ENCODE results near the gene ATF4.

Gene ATF4

DNA sequence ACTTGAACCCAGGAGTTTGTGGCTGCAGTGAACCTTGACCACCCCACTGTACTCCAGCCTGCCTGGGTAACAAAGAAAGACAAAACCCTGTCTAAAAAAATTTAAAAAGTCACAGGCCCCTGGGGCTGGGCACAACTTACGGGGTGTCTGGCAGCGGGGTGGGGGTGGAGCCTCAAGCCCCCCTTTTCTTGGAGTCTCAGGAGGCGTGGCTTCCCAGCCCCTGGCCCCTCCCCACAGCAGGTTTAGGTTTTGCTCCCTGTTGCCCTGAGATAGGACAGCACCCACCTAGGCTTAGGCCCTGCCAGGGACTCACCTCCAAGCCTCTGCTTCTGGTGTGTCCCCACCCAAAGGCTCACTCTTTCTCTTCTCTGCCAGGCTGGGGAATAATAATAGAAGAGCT, 41.1 kb upstream of the ATF4 start:
- Histone ChIP-seq H3K9me3 (ENCODE audit: insufficient read depth, low read depth, low read length) (no peaks in the 10 kb centered on the region), H3K4me3 (ENCODE audit: low read length) (no peak overlapping the region), H3K27me3 (ENCODE audit: insufficient read depth, low read length) (peaks cover 5% of the 10 kb centered on the region; the same call in 1 of the 2 replicates), H3K27ac (ENCODE audit: low read length) (no peak overlapping the region), H3K36me3 (ENCODE audit: insufficient read depth, low read depth, low read length) (no peaks in the 10 kb centered on the region), H3K9ac (ENCODE audit: low read depth, low read length) (no peak overlapping the region), H3K4me1 (ENCODE audit: insufficient read depth, low read length) (peaks cover 10% of the 10 kb centered on the region)

DNA sequence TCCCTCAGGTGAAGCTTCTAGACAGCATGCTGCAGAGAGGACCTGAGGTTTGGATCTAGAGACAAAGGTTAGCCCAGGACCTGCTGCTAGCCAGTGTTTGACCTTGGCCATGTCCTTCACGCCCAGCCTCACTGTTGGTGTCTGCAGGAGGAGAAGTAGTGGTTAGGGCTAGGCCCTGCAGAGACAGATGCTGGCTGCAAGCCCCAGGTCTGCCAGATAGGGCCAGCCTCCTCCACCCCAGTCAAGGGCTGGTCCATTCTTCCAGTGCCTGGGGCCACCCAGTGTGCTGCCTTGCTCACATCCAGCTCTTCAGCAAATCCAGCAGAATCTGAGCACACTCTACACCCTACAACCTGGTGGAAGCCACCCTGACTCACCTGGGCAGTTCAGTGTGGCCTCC, 39.8 kb upstream of the ATF4 start:
- Histone ChIP-seq H3K9ac (ENCODE audit: low read depth, low read length) (no peak overlapping the region), H3K27ac (ENCODE audit: low read length) (no peak overlapping the region), H3K4me1 (ENCODE audit: insufficient read depth, low read length) (no peaks in the 10 kb centered on the region), H3K27me3 (ENCODE audit: insufficient read depth, low read length) (peaks cover 5% of the 10 kb centered on the region; the same call in 1 of the 2 replicates), H3K4me3 (ENCODE audit: low read length) (no peak overlapping the region), H3K36me3 (ENCODE audit: insufficient read depth, low read depth, low read length) (no peaks in the 10 kb centered on the region), H3K9me3 (ENCODE audit: insufficient read depth, low read depth, low read length) (no peaks in the 10 kb centered on the region)

GRCh38 chr22:39481054-39481453, 39.3 kb upstream of the ATF4 start:
- H3K4me3 ChIP-seq (ENCODE audit: low read length): no peak overlapping the region
- H3K9me3 ChIP-seq (ENCODE audit: insufficient read depth, low read depth, low read length): no peaks in the 10 kb centered on the region
- H3K9ac ChIP-seq (ENCODE audit: low read depth, low read length): no peak overlapping the region
- no peak overlapping the region for H3K27ac ChIP-seq (ENCODE audit: low read length)
- H3K27me3 ChIP-seq (ENCODE audit: insufficient read depth, low read length): peaks cover 5% of the 10 kb centered on the region; the same call in 1 of the 2 replicates
- no peaks in the 10 kb centered on the region for H3K4me1 ChIP-seq (ENCODE audit: insufficient read depth, low read length)
- no peaks in the 10 kb centered on the region for H3K36me3 ChIP-seq (ENCODE audit: insufficient read depth, low read depth, low read length)

GRCh38 chr22:39481595-39481994, 38.8 kb upstream of the ATF4 start:
- Histone ChIP-seq H3K36me3 (ENCODE audit: insufficient read depth, low read depth, low read length) (no peaks in the 10 kb centered on the region), H3K9me3 (ENCODE audit: insufficient read depth, low read depth, low read length) (no peaks in the 10 kb centered on the region), H3K27me3 (ENCODE audit: insufficient read depth, low read length) (peaks cover 5% of the 10 kb centered on the region; the same call in 1 of the 2 replicates), H3K27ac (ENCODE audit: low read length) (no peak overlapping the region), H3K4me1 (ENCODE audit: insufficient read depth, low read length) (no peaks in the 10 kb centered on the region), H3K9ac (ENCODE audit: low read depth, low read length) (no peak overlapping the region), H3K4me3 (ENCODE audit: low read length) (no peak overlapping the region)

GRCh38 chr22:39482768-39483167, 37.6 kb upstream of the ATF4 start:
- Histone ChIP-seq H3K27me3 (ENCODE audit: insufficient read depth, low read length) (peaks cover 5% of the 10 kb centered on the region; the same call in 1 of the 2 replicates), H3K27ac (ENCODE audit: low read length) (no peak overlapping the region), H3K36me3 (ENCODE audit: insufficient read depth, low read depth, low read length) (no peaks in the 10 kb centered on the region), H3K4me3 (ENCODE audit: low read length) (no peak overlapping the region), H3K9me3 (ENCODE audit: insufficient read depth, low read depth, low read length) (no peaks in the 10 kb centered on the region), H3K4me1 (ENCODE audit: insufficient read depth, low read length) (no peaks in the 10 kb centered on the region), H3K9ac (ENCODE audit: low read depth, low read length) (no peak overlapping the region)

DNA sequence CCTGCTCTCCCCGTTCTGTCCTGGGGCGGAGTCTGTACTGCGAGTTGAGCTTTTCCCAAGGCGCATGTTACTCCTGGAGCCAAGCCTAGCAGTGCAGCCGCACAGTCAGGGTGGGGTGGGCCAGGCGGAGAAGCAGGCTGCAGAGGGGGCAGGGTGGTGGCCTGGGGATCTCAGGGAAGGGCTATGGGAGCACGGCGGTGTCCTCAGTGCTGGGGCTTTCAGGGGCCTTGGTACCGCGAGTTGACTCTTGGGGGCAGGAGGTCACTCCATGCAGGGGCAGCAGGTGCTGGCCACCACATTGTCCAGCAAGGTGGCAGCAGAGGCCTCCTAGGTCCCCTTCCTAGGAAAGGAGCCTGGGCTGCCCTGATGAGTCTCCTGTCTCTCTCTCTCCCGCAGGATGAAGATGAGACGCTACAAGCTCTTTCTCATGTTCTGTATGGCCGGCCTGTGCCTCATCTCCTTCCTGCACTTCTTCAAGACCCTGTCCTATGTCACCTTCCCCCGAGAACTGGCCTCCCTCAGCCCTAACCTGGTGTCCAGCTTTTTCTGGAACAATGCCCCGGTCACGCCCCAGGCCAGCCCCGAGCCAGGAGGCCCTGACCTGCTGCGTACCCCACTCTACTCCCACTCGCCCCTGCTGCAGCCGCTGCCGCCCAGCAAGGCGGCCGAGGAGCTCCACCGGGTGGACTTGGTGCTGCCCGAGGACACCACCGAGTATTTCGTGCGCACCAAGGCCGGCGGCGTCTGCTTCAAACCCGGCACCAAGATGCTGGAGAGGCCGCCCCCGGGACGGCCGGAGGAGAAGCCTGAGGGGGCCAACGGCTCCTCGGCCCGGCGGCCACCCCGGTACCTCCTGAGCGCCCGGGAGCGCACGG, 33.2 kb upstream of the ATF4 start:
- Histone ChIP-seq H3K9me3 (ENCODE audit: insufficient read depth, low read depth, low read length) (no peaks in the 10 kb centered on the region), H3K9ac (ENCODE audit: low read depth, low read length) (no peak overlapping the region), H3K4me3 (ENCODE audit: low read length) (no peak overlapping the region), H3K27me3 (ENCODE audit: insufficient read depth, low read length) (peaks cover 5% of the 10 kb centered on the region; the same call in 1 of the 2 replicates), H3K4me1 (ENCODE audit: insufficient read depth, low read length) (no peaks in the 10 kb centered on the region), H3K27ac (ENCODE audit: low read length) (no peak overlapping the region), H3K36me3 (ENCODE audit: insufficient read depth, low read depth, low read length) (no peaks in the 10 kb centered on the region)

GRCh38 chr22:39487826-39488520, 32.4 kb upstream of the ATF4 start:
- Histone ChIP-seq H3K27me3 (ENCODE audit: insufficient read depth, low read length) (peaks cover 5% of the 10 kb centered on the region; the same call in 1 of the 2 replicates), H3K27ac (ENCODE audit: low read length) (no peak overlapping the region), H3K4me1 (ENCODE audit: insufficient read depth, low read length) (no peaks in the 10 kb centered on the region), H3K9me3 (ENCODE audit: insufficient read depth, low read depth, low read length) (no peaks in the 10 kb centered on the region), H3K4me3 (ENCODE audit: low read length) (no peak overlapping the region), H3K9ac (ENCODE audit: low read depth, low read length) (no peak overlapping the region), H3K36me3 (ENCODE audit: insufficient read depth, low read depth, low read length) (no peaks in the 10 kb centered on the region)

GRCh38 chr22:39488563-39489083, 31.7 kb upstream of the ATF4 start:
- Histone ChIP-seq H3K27me3 (ENCODE audit: insufficient read depth, low read length) (peaks cover 7% of the 10 kb centered on the region; the same call in 1 of the 2 replicates), H3K27ac (ENCODE audit: low read length) (no peak overlapping the region), H3K9ac (ENCODE audit: low read depth, low read length) (no peak overlapping the region), H3K4me1 (ENCODE audit: insufficient read depth, low read length) (no peaks in the 10 kb centered on the region), H3K36me3 (ENCODE audit: insufficient read depth, low read depth, low read length) (no peaks in the 10 kb centered on the region), H3K9me3 (ENCODE audit: insufficient read depth, low read depth, low read length) (no peaks in the 10 kb centered on the region), H3K4me3 (ENCODE audit: low read length) (no peak overlapping the region)

GRCh38 chr22:39489094-39490068, 31.0 kb upstream of the ATF4 start:
- Histone ChIP-seq H3K36me3 (ENCODE audit: insufficient read depth, low read depth, low read length) (no peaks in the 10 kb centered on the region), H3K9ac (ENCODE audit: low read depth, low read length) (no peak overlapping the region), H3K9me3 (ENCODE audit: insufficient read depth, low read depth, low read length) (no peaks in the 10 kb centered on the region), H3K4me3 (ENCODE audit: low read length) (no peak overlapping the region; the same call in 1 of the 2 replicates), H3K27me3 (ENCODE audit: insufficient read depth, low read length) (peaks cover 10% of the 10 kb centered on the region), H3K4me1 (ENCODE audit: insufficient read depth, low read length) (no peaks in the 10 kb centered on the region), H3K27ac (ENCODE audit: low read length) (no peak overlapping the region)

DNA sequence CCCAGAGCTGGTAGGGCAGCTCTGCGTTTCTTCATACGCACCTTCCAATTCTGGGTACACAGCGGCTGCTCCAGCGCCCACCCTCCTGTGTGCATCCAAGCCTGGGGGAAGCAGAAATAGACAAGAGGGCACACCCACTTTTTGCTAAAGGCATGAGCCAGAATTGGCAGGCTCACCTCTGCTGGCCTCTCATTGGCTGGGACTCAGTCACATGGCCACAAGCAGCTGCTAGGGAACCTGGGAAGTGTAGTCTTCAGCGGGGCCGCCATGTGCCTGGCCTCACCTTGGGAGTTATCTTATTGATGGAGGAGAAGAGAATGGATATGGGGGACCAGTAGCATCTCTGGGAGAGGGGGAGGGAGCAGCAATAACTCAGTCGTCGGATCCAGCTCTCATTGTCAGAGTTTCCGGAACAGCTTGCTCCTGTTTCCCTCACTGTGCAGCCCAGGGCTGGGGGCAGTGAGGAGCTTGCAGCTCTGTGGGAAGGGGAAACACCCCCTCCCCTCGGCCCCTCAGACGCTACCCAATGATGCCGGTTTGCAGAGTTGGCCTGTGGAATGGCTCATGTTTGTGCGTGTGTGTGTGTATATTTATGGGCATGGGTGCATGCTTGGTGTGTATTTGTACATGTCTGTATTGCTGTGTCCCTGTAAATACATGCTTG, 30.1 kb upstream of the ATF4 start:
- Histone ChIP-seq H3K4me3 (ENCODE audit: low read length) (no peak overlapping the region; the same call in 1 of the 2 replicates), H3K36me3 (ENCODE audit: insufficient read depth, low read depth, low read length) (no peaks in the 10 kb centered on the region), H3K9ac (ENCODE audit: low read depth, low read length) (no peak overlapping the region)

More for the DNA sequence above, 30.1 kb upstream of the ATF4 start:
- Histone ChIP-seq H3K27me3 (ENCODE audit: insufficient read depth, low read length) (peaks cover 11% of the 10 kb centered on the region), H3K4me1 (ENCODE audit: insufficient read depth, low read length) (no peaks in the 10 kb centered on the region), H3K9me3 (ENCODE audit: insufficient read depth, low read depth, low read length) (no peaks in the 10 kb centered on the region), H3K27ac (ENCODE audit: low read length) (no peak overlapping the region)

Measured in iPS-20b (cell line).